NT2/D1 (cell line): ENCODE measurements around the gene MAPK6.

ENCODE experiments used
- SUZ12 ChIP-seq: IDR thresholded peaks from 2 replicates; pipeline ENCODE4 v1.6.1; 2011; ENCODE audit not compliant: insufficient read length, insufficient read depth; ENCODE audit errors: extremely low read depth
- YY1 ChIP-seq: IDR thresholded peaks from 2 replicates; pipeline ENCODE4 v1.6.1; 2011; ENCODE audit not compliant: insufficient read length, insufficient read depth
- ZNF274 ChIP-seq: IDR thresholded peaks from 2 replicates; pipeline ENCODE4 v1.6.1; 2011; ENCODE audit warnings: mild to moderate bottlenecking, low read depth, low read length

GRCh38 chr15:52031556-52031955, 12.5 kb downstream of the MAPK6 start:
- TF ChIP-seq SUZ12 (no peak), YY1 (no peak), ZNF274 (no peak)
